GM21360 (cell line): ENCODE measurements around the gene ENO4.

Experiments used
- ATAC-seq: cut with Tn5 transposase; IDR thresholded peaks from one replicate; pipeline ENCODE4 v1.9.1; 2021; ENCODE audit warnings: mild to moderate bottlenecking, moderate library complexity; ENCODE audit not compliant: unreplicated experiment

Gene ENO4

GRCh38 chr10:116829711-116830110, 19.6 kb upstream of the ENO4 start:
- no peak for ATAC-seq

- ATAC-seq = no peak
Measured at GRCh38 chr10:116831086-116831485, 18.2 kb upstream of the ENO4 start.

- ATAC-seq = no peak
Measured at GRCh38 chr10:116831790-116832189, 17.5 kb upstream of the ENO4 start.

- no peak for ATAC-seq
Measured at GRCh38 chr10:116833986-116834985, 15.0 kb upstream of the ENO4 start.

- no peak for ATAC-seq
Measured at GRCh38 chr10:116835658-116836057, 13.6 kb upstream of the ENO4 start.

GRCh38 chr10:116836083-116836482, 13.2 kb upstream of the ENO4 start:
- ATAC-seq = no peak

- no peak for ATAC-seq
Measured at GRCh38 chr10:116836902-116837523, 12.3 kb upstream of the ENO4 start.

- ATAC-seq = peak; percentile 88
Measured at GRCh38 chr10:116838143-116838725, 11.1 kb upstream of the ENO4 start.

- ATAC-seq = no peak
Measured at GRCh38 chr10:116840389-116841075, 8.8 kb upstream of the ENO4 start.

GRCh38 chr10:116845823-116846222, 3.5 kb upstream of the ENO4 start:
- ATAC-seq = no peak

GRCh38 chr10:116848032-116848943, 1.0 kb upstream of the ENO4 start:
- peak; percentile 75 for ATAC-seq

- no peak for ATAC-seq
Measured at GRCh38 chr10:116848944-116849247, 403 bp upstream of the ENO4 start.

- ATAC-seq = no peak
Measured at GRCh38 chr10:116850058-116850611, 836 bp downstream of the ENO4 start.

GRCh38 chr10:116852246-116852645, 2.9 kb downstream of the ENO4 start:
- ATAC-seq = no peak

- ATAC-seq = no peak
Measured at GRCh38 chr10:116853287-116853686, 4.0 kb downstream of the ENO4 start.

GRCh38 chr10:116853701-116854100, 4.4 kb downstream of the ENO4 start:
- no peak for ATAC-seq

- ATAC-seq = no peak
Measured at GRCh38 chr10:116857156-116857555, 7.9 kb downstream of the ENO4 start.

- ATAC-seq = no peak
Measured at GRCh38 chr10:116861796-116862195, 12.5 kb downstream of the ENO4 start.

- ATAC-seq = no peak
Measured at GRCh38 chr10:116864436-116864835, 15.1 kb downstream of the ENO4 start.

GRCh38 chr10:116866066-116866465, 16.8 kb downstream of the ENO4 start:
- ATAC-seq = no peak
